NB4 (cell line): Measurements from ENCODE around the gene EOLA1.

Source experiments
- TF ChIP-seq, protein P1 (sequence below): IDR thresholded peaks from one replicate; pipeline ENCODE4 v1.5.1; 2012; ENCODE audit warnings: low read depth, low read length
- TF ChIP-seq, protein P2 (sequence below): IDR thresholded peaks from 2 replicates; pipeline ENCODE4 v1.6.1; 2011; ENCODE audit warnings: low read depth, low read length

DNA sequence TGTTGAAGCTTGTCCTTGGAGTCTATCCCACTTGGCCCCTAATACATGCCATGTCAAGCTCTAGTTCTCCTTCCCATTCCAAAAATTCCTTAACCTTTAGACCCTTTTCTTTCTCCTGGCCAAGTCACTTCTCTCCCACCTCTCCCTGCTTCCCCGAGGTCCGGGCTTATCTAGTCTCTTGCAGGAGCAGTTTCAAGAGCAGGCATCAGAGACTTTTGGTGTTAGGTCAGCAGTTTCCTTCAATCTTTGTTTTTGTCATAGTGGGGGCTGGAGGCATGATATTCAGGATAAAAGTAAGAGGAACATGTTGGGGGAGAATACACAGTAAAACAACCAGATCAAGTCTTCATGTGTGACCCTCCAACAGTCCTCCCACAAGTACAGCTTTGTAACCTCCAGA, 24.2 kb upstream of the EOLA1 start:
- TF ChIP-seq, protein P1, sequence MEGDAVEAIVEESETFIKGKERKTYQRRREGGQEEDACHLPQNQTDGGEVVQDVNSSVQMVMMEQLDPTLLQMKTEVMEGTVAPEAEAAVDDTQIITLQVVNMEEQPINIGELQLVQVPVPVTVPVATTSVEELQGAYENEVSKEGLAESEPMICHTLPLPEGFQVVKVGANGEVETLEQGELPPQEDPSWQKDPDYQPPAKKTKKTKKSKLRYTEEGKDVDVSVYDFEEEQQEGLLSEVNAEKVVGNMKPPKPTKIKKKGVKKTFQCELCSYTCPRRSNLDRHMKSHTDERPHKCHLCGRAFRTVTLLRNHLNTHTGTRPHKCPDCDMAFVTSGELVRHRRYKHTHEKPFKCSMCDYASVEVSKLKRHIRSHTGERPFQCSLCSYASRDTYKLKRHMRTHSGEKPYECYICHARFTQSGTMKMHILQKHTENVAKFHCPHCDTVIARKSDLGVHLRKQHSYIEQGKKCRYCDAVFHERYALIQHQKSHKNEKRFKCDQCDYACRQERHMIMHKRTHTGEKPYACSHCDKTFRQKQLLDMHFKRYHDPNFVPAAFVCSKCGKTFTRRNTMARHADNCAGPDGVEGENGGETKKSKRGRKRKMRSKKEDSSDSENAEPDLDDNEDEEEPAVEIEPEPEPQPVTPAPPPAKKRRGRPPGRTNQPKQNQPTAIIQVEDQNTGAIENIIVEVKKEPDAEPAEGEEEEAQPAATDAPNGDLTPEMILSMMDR, result no peak
- TF ChIP-seq, protein P2, sequence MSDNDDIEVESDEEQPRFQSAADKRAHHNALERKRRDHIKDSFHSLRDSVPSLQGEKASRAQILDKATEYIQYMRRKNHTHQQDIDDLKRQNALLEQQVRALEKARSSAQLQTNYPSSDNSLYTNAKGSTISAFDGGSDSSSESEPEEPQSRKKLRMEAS, result no peak
